Motor neuron (in vitro differentiated cells): ENCODE data around the gene MIER3. TPM values are rescaled to one million over a fixed set of nuclear protein-coding genes. Genes with fewer than 3 reads are reported as not detected.
A peak's percentile ranks its signal among the peaks of the same experiment; 100 is the strongest.

Experiments
- ATAC-seq, 8 experiments: fragments of 200-7000 bp; cut with Tn5 transposase; replicated peaks in 6 of 8; 2 replicates each; pipeline ENCODE4 v1.8.0; 2021; ENCODE audit warnings: mild to moderate bottlenecking in 8 of 8, moderate library complexity in 8 of 8
- H3K27ac ChIP-seq, 2 donors: fragments of 250-450 bp; sonication (Bioruptor Pico); 2 replicates each; pipeline ENCODE4 v1.9.0; 2021; ENCODE audit warnings: antibody characterized with exemption in 2 of 2, mild to moderate bottlenecking in 2 of 2, moderate library complexity in 1 of 2
- H3K4me1 ChIP-seq, 2 donors: fragments of 250-450 bp; sonication (Bioruptor Pico); replicated peaks in 1 of 2; 2 replicates each; pipeline ENCODE4 v1.6.1; 2021; ENCODE audit warnings: antibody characterized with exemption in 2 of 2, mild to moderate bottlenecking in 2 of 2, moderate library complexity in 1 of 2
- H3K4me3 ChIP-seq, 5 donors: fragments of 250-450 bp; sonication (Bioruptor Pico); 2 replicates each; pipeline ENCODE4 v1.9.0; 2021; ENCODE audit warnings: antibody characterized with exemption in 5 of 5, mild to moderate bottlenecking in 5 of 5, moderate library complexity in 4 of 5
- WGBS, 10 experiments: fragments of 450-650 bp; shearing (Covaris generic); methylation state at CpG; one replicate each; pipeline ENCODE4 v1.0.0; 2022; 5-methylcytosine and 5-hydroxymethylcytosine counted together
- in situ Hi-C, 9 experiments: fragments of 400-800 bp; cut with MboI; loops; one replicate each; pipeline ENCODE4 v1.15.0; 2021; ENCODE audit warnings: low sequenced_read_pairs in 9 of 9, low pct_unique_long_range_greater_than_20kb in 2 of 9; ENCODE audit not compliant: unreplicated experiment in 9 of 9
- total RNA-seq, 8 experiments: library from RNA; unstranded; fragments of 300-600 nt; gene quantifications; 2 replicates each; pipeline versions ENCODE4 v1.2.3 to v1.2.4, GENCODE V29; 2022

Gene MIER3
- total RNA-seq, 8 experiments from 2014 or later, result 17.3 to 24.5 (median 22.0) TPM

- in situ Hi-C loops, result loop anchor here in 1 of 9 experiments (25.0 kb wide), 1 partner anchor 208 kb away; the partner anchor contains the start of gene GPBP1
- H3K4me1 ChIP-seq, result peaks cover 10 to 12% of the 10 kb centered on the region in 2 donors
- no peak overlapping the region for H3K27ac ChIP-seq
- H3K4me3 ChIP-seq, result no peak overlapping the region
- 38 to 100% (median 94%) methylated on average over 1 of the region's 1 CpG; no CpG with 5 or more reads in 2 of the 10 experiments for WGBS, 10 experiments
- no peak for ATAC-seq
Observed at GRCh38 chr5:56954262-56954661, 2.3 kb upstream of the MIER3 start.

GRCh38 chr5:56951126-56951945, 587 bp downstream of the MIER3 start:
- Histone ChIP-seq H3K4me1 (peaks cover 10 to 12% of the 10 kb centered on the region in 2 donors), H3K4me3 (peak overlapping the region; percentile 79 to 97 (median 90)), H3K27ac (peak overlapping the region; percentile 94 to 99)
- 0% methylated on average over 1 to 5 of the region's 85 CpGs; no CpG with 5 or more reads in 6 of the 10 experiments for WGBS, 10 experiments
- peak; percentile 50 to 69 (median 58) for ATAC-seq
- in situ Hi-C loops, result loop anchor here in 1 of 9 experiments (25.0 kb wide), 1 partner anchor 211 kb away; the partner anchor contains the start of gene GPBP1

GRCh38 chr5:56950626-56951125, 1.2 kb downstream of the MIER3 start:
- in situ Hi-C loops, result loop anchor here in 1 of 9 experiments (25.0 kb wide), 1 partner anchor 212 kb away; the partner anchor contains the start of gene GPBP1
- H3K4me1 ChIP-seq, result peaks cover 10 to 12% of the 10 kb centered on the region in 2 donors
- peak overlapping the region; percentile 79 to 97 (median 90) for H3K4me3 ChIP-seq
- peak; percentile 12 to 62 (median 24) for ATAC-seq
- WGBS, 10 experiments, result 0 to 1% (median 0%) methylated on average over 1 to 15 of the region's 33 CpGs; no CpG with 5 or more reads in 2 of the 10 experiments
- H3K27ac ChIP-seq, result peak overlapping the region in 1 of 2 donors; percentile 99

- ATAC-seq, result no peak
- Histone ChIP-seq H3K27ac (no peak overlapping the region), H3K4me1 (peaks cover 4 to 6% of the 10 kb centered on the region in 2 donors), H3K4me3 (no peak overlapping the region)
- in situ Hi-C loops, result loop anchor here in 1 of 9 experiments (25.0 kb wide), 1 partner anchor 140 kb away; no protein-coding TSS in a partner anchor
Observed at GRCh38 chr5:56947052-56947451, 4.9 kb downstream of the MIER3 start.

- WGBS, 10 experiments, result 0 to 100% (median 86%) methylated on average over 1 of the region's 1 CpG; no CpG with 5 or more reads in 3 of the 10 experiments
- Histone ChIP-seq H3K4me3 (no peak overlapping the region), H3K27ac (no peak overlapping the region), H3K4me1 (no peaks in the 10 kb centered on the region)
- peak in 3 of 8 experiments; percentile 72 to 96 (median 89) for ATAC-seq
- in situ Hi-C loops, result loop anchor here in 1 of 9 experiments (25.0 kb wide), 1 partner anchor 145 kb away; no protein-coding TSS in a partner anchor
Observed at GRCh38 chr5:56941981-56942380, 9.9 kb downstream of the MIER3 start.

- ATAC-seq, result no peak
- in situ Hi-C loops, result loop anchor here in 1 of 9 experiments (25.0 kb wide), 1 partner anchor 148 kb away; no protein-coding TSS in a partner anchor
- Histone ChIP-seq H3K27ac (no peak overlapping the region), H3K4me3 (no peak overlapping the region), H3K4me1 (no peaks in the 10 kb centered on the region)
- 40 to 100% (median 86%) methylated on average over 1 of the region's 1 CpG; no CpG with 5 or more reads in 3 of the 10 experiments for WGBS, 10 experiments
Observed at GRCh38 chr5:56938858-56939257, 13.1 kb downstream of the MIER3 start.

- no peaks in the 10 kb centered on the region for H3K4me1 ChIP-seq
- in situ Hi-C loops, result loop anchor here in 1 of 9 experiments (25.0 kb wide), 1 partner anchor 153 kb away; no protein-coding TSS in a partner anchor
- WGBS, 10 experiments, result 0 to 100% (median 94%) methylated on average over 1 of the region's 1 CpG; no CpG with 5 or more reads in 4 of the 10 experiments
- ATAC-seq, result no peak
- no peak overlapping the region for H3K27ac ChIP-seq
- no peak overlapping the region for H3K4me3 ChIP-seq
Observed at GRCh38 chr5:56934325-56934724, 17.6 kb downstream of the MIER3 start.

- in situ Hi-C loops, result loop anchor here in 4 of 9 experiments (25.0 kb wide), 2 partner anchors 214 to 289 kb away; no protein-coding TSS in a partner anchor
- WGBS, 10 experiments, result 86 to 100% (median 94%) methylated on average over 3 to 6 of the region's 6 CpGs; no CpG with 5 or more reads in 4 of the 10 experiments
- no peak for ATAC-seq
Observed at GRCh38 chr5:56922922-56923321, 29.0 kb downstream of the MIER3 start.

GRCh38 chr5:56919942-56920662, 31.8 kb downstream of the MIER3 start:
- 60 to 100% (median 98%) methylated on average over 1 of the region's 1 CpG for WGBS, 10 experiments
- in situ Hi-C loops, result loop anchor here in 4 of 9 experiments (25.0 kb wide), 2 partner anchors 217 to 292 kb away; no protein-coding TSS in a partner anchor
- no peak overlapping the region for H3K27ac ChIP-seq

More at GRCh38 chr5:56922922-56923321, 29.0 kb downstream of the MIER3 start:
- no peak overlapping the region for H3K4me3 ChIP-seq
- H3K27ac ChIP-seq, result no peak overlapping the region
- H3K4me1 ChIP-seq, result no peaks in the 10 kb centered on the region

GRCh38 chr5:56918054-56918453, 33.9 kb downstream of the MIER3 start:
- H3K4me1 ChIP-seq, result no peaks in the 10 kb centered on the region
- H3K4me3 ChIP-seq, result no peak overlapping the region
- 64 to 100% (median 85%) methylated on average over 1 to 2 of the region's 2 CpGs; no CpG with 5 or more reads in 2 of the 10 experiments for WGBS, 10 experiments
- in situ Hi-C loops, result loop anchor here in 4 of 9 experiments (25.0 kb wide), 2 partner anchors 219 to 294 kb away; no protein-coding TSS in a partner anchor
- no peak overlapping the region for H3K27ac ChIP-seq
- ATAC-seq, result no peak

More at GRCh38 chr5:56919942-56920662, 31.8 kb downstream of the MIER3 start:
- no peak overlapping the region for H3K4me3 ChIP-seq
- ATAC-seq, result no peak
- no peaks in the 10 kb centered on the region for H3K4me1 ChIP-seq

- WGBS, 10 experiments, result 58 to 88% (median 80%) methylated on average over 1 to 2 of the region's 2 CpGs; no CpG with 5 or more reads in 3 of the 10 experiments
- H3K4me1 ChIP-seq, result no peaks in the 10 kb centered on the region
- ATAC-seq, result peak in 1 of 8 experiments; percentile 48
- H3K4me3 ChIP-seq, result no peak overlapping the region
- in situ Hi-C loops, result loop anchor here in 4 of 9 experiments (25.0 kb wide), 2 partner anchors 220 to 295 kb away; no protein-coding TSS in a partner anchor
- H3K27ac ChIP-seq, result no peak overlapping the region
Observed at GRCh38 chr5:56917534-56917933, 34.4 kb downstream of the MIER3 start.

GRCh38 chr5:56914678-56915077, 37.2 kb downstream of the MIER3 start:
- no peak for ATAC-seq
- 67 to 100% (median 91%) methylated on average over 1 to 2 of the region's 2 CpGs; no CpG with 5 or more reads in 1 of the 10 experiments for WGBS, 10 experiments
- Histone ChIP-seq H3K4me3 (no peak overlapping the region), H3K4me1 (peaks cover 3 to 7% of the 10 kb centered on the region in 2 donors), H3K27ac (no peak overlapping the region)
- in situ Hi-C loops, result loop anchor here in 4 of 9 experiments (25.0 kb wide), 2 partner anchors 223 to 298 kb away; no protein-coding TSS in a partner anchor
